HFFc6 (cell line): ENCODE measurements around the gene MYPN. TPM values are rescaled to one million over a fixed set of nuclear protein-coding genes. Genes with fewer than 3 reads are reported as not detected.
A peak's percentile ranks its signal among the peaks of the same experiment; 100 is the strongest.

Source experiments
- DNase-seq: peaks from one replicate; pipeline ENCODE4 v3.0.0-alpha.2; 2018
- H3K27ac Mint-ChIP-seq: 2 replicates; pipeline ENCODE4 v1.8.0; 2020; ENCODE audit warnings: mild to moderate bottlenecking, mixed read lengths
- H3K27me3 Mint-ChIP-seq: 2 replicates; pipeline ENCODE4 v1.8.0; 2021; ENCODE audit warnings: mild to moderate bottlenecking, moderate library complexity, mixed read lengths; ENCODE audit not compliant: insufficient read depth
- H3K36me3 Mint-ChIP-seq: 2 replicates; pipeline ENCODE4 v1.8.0; 2021; ENCODE audit warnings: low read depth, mixed read lengths
- H3K4me1 Mint-ChIP-seq: 2 replicates; pipeline ENCODE4 v1.8.0; 2020; ENCODE audit warnings: low read depth, mixed read lengths
- H3K4me3 Mint-ChIP-seq: 2 replicates; pipeline ENCODE4 v1.8.0; 2020; ENCODE audit warnings: mild to moderate bottlenecking, moderate library complexity, mixed read lengths
- H3K9me3 Mint-ChIP-seq: 2 replicates; pipeline ENCODE4 v1.8.0; 2020; ENCODE audit warnings: mild to moderate bottlenecking, mixed read lengths
- long read RNA-seq: library from polyadenylated mRNA; unstranded; transcript quantifications from one replicate; pipeline ENCODE4 v2.0.0, GENCODE V29; 2019
- total RNA-seq, 6 experiments: library from RNA; stranded (reverse); fragmentation: NEBNext Ultra II Directional; extraction: Animal tissue kit (Norgen Biotek cat#: 25700); gene quantifications; 2 replicates in 1 of 6; 3 replicates in 5 of 6; pipeline ENCODE4 v1.2.3, GENCODE V29; 2021
- TF ChIP-seq, protein P1 (sequence below): fragments of 200-600 bp; sonication (generic); IDR thresholded peaks from 2 replicates; pipeline ENCODE4 v1.5.0; 2021; ENCODE audit warnings: antibody characterized with exemption, mild to moderate bottlenecking

MYPN gene
- total RNA-seq: 10 to 100 TPM; 70.3 to 89.1 (median 80.1) TPM
- long read RNA-seq, partial matches to known transcripts: 28 of 44 reads
- long read RNA-seq, other reads (novel, unspliced or antisense): 16 of 44 reads

DNA sequence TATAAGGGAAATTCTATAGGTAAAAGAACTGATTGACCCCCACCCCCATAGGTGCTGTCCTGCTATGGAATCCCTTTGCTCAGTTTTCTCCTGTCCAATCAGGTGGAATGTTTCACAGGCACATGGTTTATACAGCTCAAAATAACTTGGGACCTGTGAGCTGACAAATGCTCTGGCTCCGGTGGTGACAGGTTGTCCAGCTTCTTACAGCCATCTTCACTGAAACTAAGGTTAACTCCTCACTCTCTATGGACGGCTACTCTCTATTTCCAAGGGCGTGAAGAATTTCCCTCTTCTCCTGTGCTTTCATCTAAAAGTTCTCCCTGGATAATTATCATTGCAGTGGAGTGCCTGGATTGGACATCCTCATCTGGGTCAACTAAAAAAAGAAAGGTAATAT is at the start of gene MYPN:
Gene MYPN (plus strand): TSS at position 158 of the 400 bp plus-strand sequence. CDS start 11,951 bp downstream, outside the sequence.
- TF ChIP-seq, protein P1, sequence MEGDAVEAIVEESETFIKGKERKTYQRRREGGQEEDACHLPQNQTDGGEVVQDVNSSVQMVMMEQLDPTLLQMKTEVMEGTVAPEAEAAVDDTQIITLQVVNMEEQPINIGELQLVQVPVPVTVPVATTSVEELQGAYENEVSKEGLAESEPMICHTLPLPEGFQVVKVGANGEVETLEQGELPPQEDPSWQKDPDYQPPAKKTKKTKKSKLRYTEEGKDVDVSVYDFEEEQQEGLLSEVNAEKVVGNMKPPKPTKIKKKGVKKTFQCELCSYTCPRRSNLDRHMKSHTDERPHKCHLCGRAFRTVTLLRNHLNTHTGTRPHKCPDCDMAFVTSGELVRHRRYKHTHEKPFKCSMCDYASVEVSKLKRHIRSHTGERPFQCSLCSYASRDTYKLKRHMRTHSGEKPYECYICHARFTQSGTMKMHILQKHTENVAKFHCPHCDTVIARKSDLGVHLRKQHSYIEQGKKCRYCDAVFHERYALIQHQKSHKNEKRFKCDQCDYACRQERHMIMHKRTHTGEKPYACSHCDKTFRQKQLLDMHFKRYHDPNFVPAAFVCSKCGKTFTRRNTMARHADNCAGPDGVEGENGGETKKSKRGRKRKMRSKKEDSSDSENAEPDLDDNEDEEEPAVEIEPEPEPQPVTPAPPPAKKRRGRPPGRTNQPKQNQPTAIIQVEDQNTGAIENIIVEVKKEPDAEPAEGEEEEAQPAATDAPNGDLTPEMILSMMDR: no peak
- DNase-seq: no peak
- peaks cover 70% of the 10 kb centered on the region for H3K4me1 Mint-ChIP-seq
- peak within 1 kb of the TSS; percentile 55 for H3K27ac Mint-ChIP-seq
- H3K9me3 Mint-ChIP-seq: peaks cover 12% of the 10 kb centered on the region; the same call in 1 of the 2 replicates
- H3K27me3 Mint-ChIP-seq: no peaks in the 10 kb centered on the region
- H3K36me3 Mint-ChIP-seq: peaks cover 67% of the 10 kb centered on the region
- peak within 1 kb of the TSS; percentile 87 for H3K4me3 Mint-ChIP-seq

GRCh38 chr10:68067029-68067428 is 42.3 kb upstream of the MYPN start:
- TF ChIP-seq, protein P1: no peak
- H3K9me3 Mint-ChIP-seq: no peaks in the 10 kb centered on the region
- peaks cover 62% of the 10 kb centered on the region for H3K4me1 Mint-ChIP-seq
- peak overlapping the region; percentile 70 for H3K27ac Mint-ChIP-seq
- peaks cover 5% of the 10 kb centered on the region for H3K27me3 Mint-ChIP-seq
- H3K4me3 Mint-ChIP-seq: peak overlapping the region; percentile 99
- DNase-seq: no peak
- peaks cover 66% of the 10 kb centered on the region for H3K36me3 Mint-ChIP-seq

- Mint-ChIP-seq H3K9me3 (no peaks in the 10 kb centered on the region), H3K4me1 (peaks cover 57% of the 10 kb centered on the region), H3K36me3 (peaks cover 66% of the 10 kb centered on the region), H3K27me3 (peaks cover 5% of the 10 kb centered on the region), H3K27ac (peak overlapping the region; percentile 70), H3K4me3 (peak overlapping the region; percentile 99)
- DNase-seq: no peak
- TF ChIP-seq, protein P1: no peak
Measured at GRCh38 chr10:68067508-68067907, 41.8 kb upstream of the MYPN start.

- peaks cover 11% of the 10 kb centered on the region; the same call in 1 of the 2 replicates for H3K27me3 Mint-ChIP-seq
- H3K27ac Mint-ChIP-seq: peak overlapping the region; percentile 98
- H3K4me3 Mint-ChIP-seq: peak overlapping the region; percentile 99
- peaks cover 41% of the 10 kb centered on the region for H3K4me1 Mint-ChIP-seq
- peaks cover 55% of the 10 kb centered on the region for H3K36me3 Mint-ChIP-seq
- H3K9me3 Mint-ChIP-seq: no peaks in the 10 kb centered on the region
- no peak for DNase-seq
- TF ChIP-seq, protein P1: no peak
Measured at GRCh38 chr10:68073631-68074030, 35.7 kb upstream of the MYPN start.

GRCh38 chr10:68074031-68074774 is 35.1 kb upstream of the MYPN start:
- Mint-ChIP-seq H3K27ac (peak overlapping the region; percentile 98), H3K9me3 (no peaks in the 10 kb centered on the region)

More at GRCh38 chr10:68074031-68074774, 35.1 kb upstream of the MYPN start:
- no peak for DNase-seq
- Mint-ChIP-seq H3K36me3 (peaks cover 49% of the 10 kb centered on the region), H3K4me3 (peak overlapping the region; percentile 99), H3K4me1 (peaks cover 35% of the 10 kb centered on the region), H3K27me3 (peaks cover 11% of the 10 kb centered on the region; the same call in 1 of the 2 replicates)
- TF ChIP-seq, protein P1: no peak
